Hematopoietic multipotent progenitor cell treated with erythropoietin and hydrocortisone succinate and interleukin-3 and kit ligand, for 6 days (in vitro differentiated cells): ENCODE results near the gene SUGP2.

Source experiments
- DNase-seq: peaks from one replicate; pipeline ENCODE4 v3.0.0-alpha.2; 2015

SUGP2 gene

DNA sequence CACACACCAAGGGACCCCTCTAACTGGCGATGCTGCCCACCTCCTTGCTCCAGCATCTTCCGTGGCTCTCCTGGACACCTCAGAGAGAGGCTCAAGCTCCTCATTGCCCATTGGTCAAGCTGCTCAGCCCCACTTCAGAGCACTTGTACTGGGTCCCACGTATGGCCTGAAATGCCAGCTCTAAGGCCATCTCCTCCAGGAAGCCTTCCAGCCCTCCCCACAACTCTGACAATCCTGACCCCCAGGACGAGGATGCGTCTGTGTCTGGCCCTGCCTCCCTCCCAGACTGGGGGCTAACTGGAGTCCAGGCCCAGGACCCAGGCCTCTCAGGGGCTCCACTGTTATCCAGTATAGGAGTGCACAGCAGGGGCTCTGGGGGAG is 84.4 kb downstream of the SUGP2 start:
- DNase-seq: no peak

DNA sequence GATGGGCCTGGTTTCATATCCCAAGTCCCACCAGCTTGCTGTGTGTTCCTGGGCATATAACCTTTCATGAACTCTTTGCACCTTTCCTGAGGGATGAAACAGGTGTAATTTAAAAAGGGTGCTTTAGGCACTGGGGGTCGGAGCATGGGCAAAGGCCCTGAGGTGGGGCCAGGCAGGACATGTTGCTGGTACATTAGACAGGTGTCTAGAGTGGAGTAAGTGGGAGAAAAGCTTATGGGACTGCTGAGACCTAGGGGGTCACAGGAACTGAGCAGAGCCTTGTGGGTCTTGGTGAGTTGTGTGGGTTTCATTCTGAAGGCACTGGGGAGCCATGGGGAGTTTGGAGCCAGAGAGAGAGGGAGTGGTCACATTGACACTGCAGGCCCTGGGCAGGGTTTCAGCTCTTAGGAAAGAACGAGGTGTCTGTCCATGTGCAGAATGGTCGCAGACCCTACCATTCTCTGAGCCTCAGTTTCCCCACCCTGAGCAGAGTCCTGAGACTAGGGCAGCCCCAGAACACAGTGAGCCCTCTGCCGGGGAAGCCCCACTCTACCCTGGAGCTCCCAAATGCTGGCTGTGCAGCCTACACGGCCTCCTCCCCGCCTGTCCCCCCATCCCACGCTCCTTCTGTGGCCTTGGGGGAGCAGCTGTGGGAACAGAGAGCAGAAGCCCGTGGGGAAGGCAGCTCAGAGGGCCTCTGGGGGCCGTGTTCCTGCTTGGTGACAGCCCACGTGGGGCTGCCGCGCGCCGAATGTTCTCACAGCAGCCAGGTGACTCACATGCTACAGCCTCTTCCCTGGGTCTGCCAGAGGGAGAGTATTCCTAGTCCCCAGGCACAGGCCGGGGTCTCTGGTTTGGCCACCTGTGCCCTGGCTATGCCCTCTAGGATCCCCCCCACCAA is 85.0 kb downstream of the SUGP2 start:
- DNase-seq: no peak

DNA sequence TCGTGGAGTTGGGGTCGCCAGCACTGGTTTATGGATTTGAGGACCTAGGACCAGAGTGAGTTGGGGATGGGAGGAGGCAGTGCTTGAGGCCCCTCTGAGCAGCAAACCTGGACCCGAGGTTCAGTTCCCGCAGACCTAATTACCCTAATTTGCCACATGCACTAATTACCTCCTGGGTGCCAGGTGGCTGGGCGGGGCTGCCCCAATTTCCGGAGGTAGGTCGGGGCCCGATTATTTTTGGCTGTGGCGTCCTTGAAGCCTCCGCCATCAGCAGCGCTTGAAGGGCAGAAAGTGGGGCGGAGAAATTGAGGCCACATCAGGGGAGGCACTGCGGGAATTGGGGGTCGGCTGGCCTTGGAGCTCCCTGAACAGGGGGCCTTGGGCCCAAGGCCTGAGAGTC is 86.4 kb downstream of the SUGP2 start:
- no peak for DNase-seq

DNA sequence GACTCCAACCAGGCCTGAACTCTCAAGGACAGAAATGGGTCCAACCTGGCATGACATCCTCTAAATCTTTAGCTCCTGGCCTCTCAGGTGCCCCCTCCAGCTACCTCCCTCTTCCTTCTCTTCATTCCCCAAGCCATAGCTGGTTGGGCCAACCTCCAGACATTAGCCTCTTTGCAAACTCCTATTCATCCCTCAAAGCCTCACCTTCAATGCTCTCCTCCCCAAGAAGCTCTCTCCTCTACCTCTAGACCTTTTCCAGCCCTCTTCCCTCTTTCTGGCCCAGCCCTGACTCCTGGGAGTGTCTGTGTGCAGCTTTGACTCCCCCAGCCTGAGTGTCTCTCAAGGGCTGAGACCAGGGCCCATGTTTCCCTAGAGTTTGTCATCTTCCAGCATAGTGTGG is 87.0 kb downstream of the SUGP2 start:
- DNase-seq: no peak

DNA sequence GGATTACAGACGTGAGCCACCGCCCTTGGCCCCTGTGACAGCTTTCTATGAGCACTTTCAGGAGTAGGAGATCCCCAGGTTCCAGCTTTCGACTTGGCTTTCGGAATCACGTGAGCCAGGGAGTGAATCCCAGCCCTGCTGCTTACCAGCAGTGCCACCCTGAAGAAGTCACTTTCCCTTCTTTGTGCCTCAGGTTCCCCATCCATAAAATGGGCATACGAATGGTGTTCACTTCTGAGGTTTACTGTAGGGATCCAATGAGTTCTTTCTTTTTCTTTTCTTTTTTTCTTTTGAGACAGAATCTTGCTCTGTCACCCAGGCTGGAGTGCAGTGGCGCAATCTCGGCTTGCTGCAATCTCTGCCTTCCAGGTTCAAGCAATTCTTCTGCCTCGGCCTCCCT is 88.0 kb downstream of the SUGP2 start:
- DNase-seq: no peak

DNA sequence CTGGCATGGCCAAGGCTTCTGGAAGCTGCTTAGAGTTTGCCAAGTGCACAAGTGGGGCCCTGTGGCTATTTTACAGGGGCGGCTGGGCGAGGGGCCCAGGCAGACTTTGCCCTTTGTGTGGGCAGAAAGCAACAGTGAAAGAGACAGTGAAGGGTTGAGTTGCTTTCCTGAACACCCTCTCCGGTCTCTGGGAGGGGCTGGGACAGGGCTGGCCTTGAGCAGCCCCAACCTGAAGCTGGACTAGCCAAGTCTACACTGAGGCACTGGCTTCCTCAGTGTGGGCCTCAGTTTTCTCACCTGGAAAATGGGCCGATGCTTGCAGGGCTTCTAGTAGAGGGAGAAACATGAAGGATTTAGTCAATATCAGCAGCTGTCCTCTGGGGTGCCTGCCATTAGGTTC is 89.9 kb downstream of the SUGP2 start:
- DNase-seq: no peak

DNA sequence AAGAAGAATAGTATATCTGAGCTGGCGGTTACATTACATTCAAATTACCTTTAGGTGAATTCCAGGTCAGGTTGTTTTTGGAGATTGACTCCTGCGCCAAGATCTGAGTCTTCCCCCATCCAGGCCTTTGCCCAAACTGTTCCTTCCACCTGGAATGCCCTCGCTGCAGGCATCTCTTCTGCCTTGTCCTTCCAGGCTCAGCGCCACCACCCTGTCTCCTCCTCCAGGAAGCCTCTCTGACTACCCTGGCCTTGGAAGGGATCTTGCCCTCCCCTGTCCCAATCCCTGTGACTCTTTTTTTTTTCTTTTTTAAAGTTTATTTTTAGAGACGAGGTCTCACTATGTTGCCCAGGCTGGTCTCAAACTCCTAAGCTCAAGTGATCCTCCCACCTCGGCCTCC is 90.6 kb downstream of the SUGP2 start:
- no peak for DNase-seq

DNA sequence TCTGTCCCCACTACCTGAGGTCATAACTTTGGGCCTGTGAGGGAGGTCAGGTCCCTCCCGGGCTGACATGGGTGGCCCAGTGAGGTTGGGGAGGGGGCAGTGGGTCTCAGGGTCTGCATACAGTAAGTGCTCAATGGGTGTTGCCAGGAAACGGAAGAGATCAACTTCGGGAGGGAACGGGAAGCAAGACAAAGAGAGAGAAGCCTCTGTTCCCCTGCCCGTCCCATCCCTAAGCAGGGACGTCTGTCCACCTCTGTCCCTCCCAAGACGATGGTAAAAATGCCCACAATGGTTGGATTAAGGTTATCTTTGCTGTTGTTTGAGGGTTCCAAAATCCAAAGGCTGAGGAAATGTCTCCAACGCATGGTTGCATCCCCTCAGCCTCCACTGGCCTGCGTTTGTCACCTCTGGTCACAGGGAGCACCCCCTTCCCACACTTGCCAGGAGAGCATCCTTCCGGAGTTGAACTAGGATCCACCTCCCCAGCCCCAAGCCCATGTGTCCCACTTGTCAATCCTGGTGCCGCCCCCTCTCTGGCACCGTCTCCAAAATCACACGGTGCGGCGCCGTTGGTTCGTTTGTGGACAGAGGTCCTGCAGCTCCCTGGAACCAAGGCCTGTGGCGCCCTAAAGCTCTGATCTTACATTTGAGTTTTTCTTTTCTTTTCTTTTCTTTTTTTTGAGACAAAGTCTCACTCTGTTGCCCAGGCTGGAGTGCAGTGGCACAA is 91.5 kb downstream of the SUGP2 start:
- DNase-seq: no peak
